PC-9 (cell line): ENCODE measurements around the gene SETX. TPM values are rescaled to one million over a fixed set of nuclear protein-coding genes. Genes with fewer than 3 reads are reported as not detected.

ENCODE experiments used
- BruUV-seq: library from RNA; stranded (reverse); fragments of 400-500 nt; replicated peaks from 2 replicates; lab custom pipeline; 2021; lab: Mats Ljungman, UMichigan
- CTCF ChIA-PET: fragments of 300-600 bp; sonication (Branson Sonifier 250); formaldehyde crosslinking; loops from one replicate; lab custom pipeline; 2022; ENCODE audit warnings: antibody characterized with exemption; lab: Charles Lee
- POLR2A ChIA-PET: fragments of 300-600 bp; sonication (Branson Sonifier 250); formaldehyde crosslinking; loops from one replicate; lab custom pipeline; 2022; ENCODE audit warnings: antibody characterized with exemption; ENCODE audit not compliant: unreplicated experiment; lab: Charles Lee
- DNase-seq, 2 experiments: peaks; one replicate each; pipeline versions ENCODE4 v3.0.0 to v3.0.0-alpha.2; 2015 to 2022; ENCODE audit warnings: mixed read lengths in 1 of 2
- H2AFZ ChIP-seq: fragments of 200-600 bp; sonication (generic); 2 replicates; pipeline ENCODE4 v1.8.1; 2017; ENCODE audit warnings: antibody characterized with exemption
- H3F3A ChIP-seq: fragments of 200-600 bp; sonication (generic); 2 replicates; pipeline ENCODE4 v1.8.1; 2017; ENCODE audit warnings: antibody characterized with exemption, mild to moderate bottlenecking, low read depth; ENCODE audit not compliant: insufficient read depth
- H3K27ac ChIP-seq: fragments of 200-600 bp; sonication (generic); 2 replicates; pipeline ENCODE4 v1.6.1; 2016; ENCODE audit warnings: mixed run types
- H3K27me3 ChIP-seq: fragments of 200-600 bp; sonication (generic); 2 replicates; pipeline ENCODE4 v1.6.1; 2016; ENCODE audit warnings: low read depth, mixed run types; ENCODE audit not compliant: insufficient read depth
- H3K36me3 ChIP-seq: fragments of 200-600 bp; sonication (generic); 2 replicates; pipeline ENCODE4 v1.6.1; 2016; ENCODE audit warnings: low read depth, mixed run types
- H3K4me1 ChIP-seq: fragments of 200-600 bp; sonication (generic); replicated peaks from 2 replicates; pipeline ENCODE4 v1.6.1; 2016; ENCODE audit warnings: mixed run types; ENCODE audit not compliant: insufficient read depth
- H3K4me2 ChIP-seq: fragments of 200-600 bp; sonication (generic); 2 replicates; pipeline ENCODE4 v1.6.1; 2017; ENCODE audit warnings: mixed run types
- H3K4me3 ChIP-seq: fragments of 200-600 bp; sonication (generic); 2 replicates; pipeline ENCODE4 v1.6.1; 2016; ENCODE audit warnings: mixed run types
- H3K79me2 ChIP-seq: fragments of 200-600 bp; sonication (generic); 2 replicates; pipeline ENCODE4 v1.6.1; 2017; ENCODE audit warnings: low read depth, mixed run types
- H3K9me2 ChIP-seq: fragments of 200-600 bp; sonication (generic); 2 replicates; pipeline ENCODE4 v1.8.1; 2017; ENCODE audit warnings: mild to moderate bottlenecking; ENCODE audit not compliant: insufficient read depth
- H3K9me3 ChIP-seq: fragments of 200-600 bp; sonication (generic); 2 replicates; pipeline ENCODE4 v1.8.1; 2016; ENCODE audit warnings: low read depth; ENCODE audit not compliant: insufficient read depth
- H4K20me1 ChIP-seq: fragments of 200-600 bp; sonication (generic); 2 replicates; pipeline ENCODE4 v1.8.1; 2017; ENCODE audit not compliant: insufficient read depth
- CTCF ChIP-seq: fragments of 200-600 bp; sonication (generic); conservative IDR thresholded peaks from 2 replicates; pipeline ENCODE4 v1.6.1; 2017; ENCODE audit warnings: mixed run types, antibody characterized with exemption, mild to moderate bottlenecking, moderate library complexity
- EZH2 ChIP-seq: fragments of 200-600 bp; sonication (generic); IDR thresholded peaks from 2 replicates; pipeline ENCODE4 v1.8.0; 2017; ENCODE audit warnings: antibody characterized with exemption, low read depth
- intact Hi-C: fragments of 100-400 bp; cut with micrococcal nuclease; formaldehyde crosslinking; loops from one replicate; pipeline ENCODE4 v1.10.0; 2022; ENCODE audit not compliant: unreplicated experiment
- total RNA-seq: library from RNA; stranded (reverse); gene quantifications from 2 replicates; pipeline ENCODE4 v1.2.3, GENCODE V29; 2021

The SETX gene
- total RNA-seq, 1 experiment from 2014 or later = 23.5 TPM

- no peak overlapping the region for H3K27ac ChIP-seq
- no peak overlapping the region for H2AFZ ChIP-seq
- no peak for DNase-seq
- H3K27me3 ChIP-seq = peaks cover 70% of the 10 kb centered on the region
- TF ChIP-seq EZH2 = no peak
- TF ChIP-seq CTCF = no peak
- POLR2A ChIA-PET = no interaction called here
- intact Hi-C loops = loop anchor here (10.0 kb wide), 2 partner anchors 268 to 398 kb away; no protein-coding TSS in a partner anchor
- CTCF ChIA-PET = interaction anchor here (0.6 kb wide), 1 partner anchor 20 kb away, joined by 3 read pairs; no protein-coding TSS in a partner anchor
- H3F3A ChIP-seq = no peaks in the 10 kb centered on the region
- H3K4me1 ChIP-seq = no peaks in the 10 kb centered on the region
- H3K79me2 ChIP-seq = no peaks in the 10 kb centered on the region
- no peaks in the 10 kb centered on the region for H3K9me2 ChIP-seq
- H4K20me1 ChIP-seq = no peaks in the 10 kb centered on the region; the same call in none of the 2 replicates
- no peaks in the 10 kb centered on the region for H3K9me3 ChIP-seq
- BruUV-seq = no TSS peak
- H3K36me3 ChIP-seq = no peaks in the 10 kb centered on the region
- H3K4me3 ChIP-seq = no peak overlapping the region
- H3K4me2 ChIP-seq = no peak overlapping the region
Measured at GRCh38 chr9:132233138-132233537, 121.6 kb downstream of the SETX start.

GRCh38 chr9:132232522-132232921 is 122.3 kb downstream of the SETX start:
- H2AFZ ChIP-seq = no peak overlapping the region
- H3K4me3 ChIP-seq = no peak overlapping the region
- H4K20me1 ChIP-seq = no peaks in the 10 kb centered on the region; the same call in none of the 2 replicates
- intact Hi-C loops = loop anchor here (10.0 kb wide), 2 partner anchors 268 to 398 kb away; no protein-coding TSS in a partner anchor
- peaks cover 74% of the 10 kb centered on the region for H3K27me3 ChIP-seq
- BruUV-seq = no TSS peak
- H3K4me1 ChIP-seq = no peaks in the 10 kb centered on the region
- POLR2A ChIA-PET = no interaction called here
- no peaks in the 10 kb centered on the region for H3K36me3 ChIP-seq
- no peaks in the 10 kb centered on the region for H3K9me3 ChIP-seq
- H3K9me2 ChIP-seq = no peaks in the 10 kb centered on the region
- no peaks in the 10 kb centered on the region for H3K79me2 ChIP-seq
- no peaks in the 10 kb centered on the region for H3F3A ChIP-seq
- H3K4me2 ChIP-seq = no peak overlapping the region
- no peak overlapping the region for H3K27ac ChIP-seq
- DNase-seq = no peak
- no peak for TF ChIP-seq CTCF
- no peak for TF ChIP-seq EZH2
- CTCF ChIA-PET = no interaction called here

GRCh38 chr9:132231019-132231701 is 123.6 kb downstream of the SETX start:
- H3K27me3 ChIP-seq = peaks cover 78% of the 10 kb centered on the region
- H3K79me2 ChIP-seq = no peaks in the 10 kb centered on the region
- no peaks in the 10 kb centered on the region for H3K9me3 ChIP-seq
- H3K4me3 ChIP-seq = no peak overlapping the region
- H2AFZ ChIP-seq = no peak overlapping the region
- H3K27ac ChIP-seq = no peak overlapping the region
- ChIA-PET POLR2A (no interaction called here), CTCF (no interaction called here)
- no peaks in the 10 kb centered on the region for H3K4me1 ChIP-seq
- no peaks in the 10 kb centered on the region for H3F3A ChIP-seq
- H4K20me1 ChIP-seq = no peaks in the 10 kb centered on the region; the same call in none of the 2 replicates
- H3K36me3 ChIP-seq = no peaks in the 10 kb centered on the region
- BruUV-seq = no TSS peak
- no peak overlapping the region for H3K4me2 ChIP-seq
- intact Hi-C loops = loop anchor here (10.0 kb wide), 2 partner anchors 266 to 396 kb away; no protein-coding TSS in a partner anchor
- H3K9me2 ChIP-seq = no peaks in the 10 kb centered on the region
- no peak for DNase-seq
- TF ChIP-seq EZH2 (no peak), CTCF (no peak)
